ENCODE data around the gene ZNF600.
"Not testable (repeated sequence)": the region's sequence is repeated elsewhere in the genome, so short reads cannot be mapped to it uniquely, and the experiment has no call there.

DNA sequence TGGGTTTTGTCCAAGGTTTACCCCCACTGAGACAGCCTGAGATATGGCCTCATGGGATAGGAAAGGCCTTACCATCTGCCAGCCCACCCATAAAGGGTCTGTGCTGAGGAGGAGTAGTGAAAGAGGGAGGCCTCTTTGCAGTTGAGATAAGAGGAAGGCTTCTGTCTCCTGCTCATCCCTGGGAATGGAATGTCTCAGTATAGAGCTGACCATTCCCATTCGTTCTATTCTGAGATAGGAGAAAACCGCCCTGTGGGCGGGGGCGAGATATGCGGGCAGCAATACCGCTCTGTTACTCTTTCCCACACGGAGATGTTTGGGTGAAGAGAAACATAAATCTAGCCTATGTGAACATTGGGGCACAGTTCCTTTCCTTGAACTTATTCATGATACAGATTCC lies 45.2 kb downstream of the ZNF600 start:
- not testable (repeated sequence) for TF ChIP-seq GATA2 (CRISPR knock-in tag; IDR thresholded peaks at IDR 0.05); TAF1 (IDR thresholded peaks at IDR 0.05; ENCODE audit: borderline replicate concordance, low read depth, low read length); FOSL2 (IDR thresholded peaks at IDR 0.05; ENCODE audit: borderline replicate concordance, low read depth); CHD2 (IDR thresholded peaks at IDR 0.05; ENCODE audit: low read length, partially characterized antibody); YY1 (IDR thresholded peaks at IDR 0.05; ENCODE audit: low read depth); RXRA (IDR thresholded peaks at IDR 0.05; ENCODE audit: borderline replicate concordance, low read depth)
- TF ChIP-seq, protein P1, sequence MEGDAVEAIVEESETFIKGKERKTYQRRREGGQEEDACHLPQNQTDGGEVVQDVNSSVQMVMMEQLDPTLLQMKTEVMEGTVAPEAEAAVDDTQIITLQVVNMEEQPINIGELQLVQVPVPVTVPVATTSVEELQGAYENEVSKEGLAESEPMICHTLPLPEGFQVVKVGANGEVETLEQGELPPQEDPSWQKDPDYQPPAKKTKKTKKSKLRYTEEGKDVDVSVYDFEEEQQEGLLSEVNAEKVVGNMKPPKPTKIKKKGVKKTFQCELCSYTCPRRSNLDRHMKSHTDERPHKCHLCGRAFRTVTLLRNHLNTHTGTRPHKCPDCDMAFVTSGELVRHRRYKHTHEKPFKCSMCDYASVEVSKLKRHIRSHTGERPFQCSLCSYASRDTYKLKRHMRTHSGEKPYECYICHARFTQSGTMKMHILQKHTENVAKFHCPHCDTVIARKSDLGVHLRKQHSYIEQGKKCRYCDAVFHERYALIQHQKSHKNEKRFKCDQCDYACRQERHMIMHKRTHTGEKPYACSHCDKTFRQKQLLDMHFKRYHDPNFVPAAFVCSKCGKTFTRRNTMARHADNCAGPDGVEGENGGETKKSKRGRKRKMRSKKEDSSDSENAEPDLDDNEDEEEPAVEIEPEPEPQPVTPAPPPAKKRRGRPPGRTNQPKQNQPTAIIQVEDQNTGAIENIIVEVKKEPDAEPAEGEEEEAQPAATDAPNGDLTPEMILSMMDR (IDR thresholded peaks at IDR 0.05), result not testable (repeated sequence)
- TF ChIP-seq, protein P2, sequence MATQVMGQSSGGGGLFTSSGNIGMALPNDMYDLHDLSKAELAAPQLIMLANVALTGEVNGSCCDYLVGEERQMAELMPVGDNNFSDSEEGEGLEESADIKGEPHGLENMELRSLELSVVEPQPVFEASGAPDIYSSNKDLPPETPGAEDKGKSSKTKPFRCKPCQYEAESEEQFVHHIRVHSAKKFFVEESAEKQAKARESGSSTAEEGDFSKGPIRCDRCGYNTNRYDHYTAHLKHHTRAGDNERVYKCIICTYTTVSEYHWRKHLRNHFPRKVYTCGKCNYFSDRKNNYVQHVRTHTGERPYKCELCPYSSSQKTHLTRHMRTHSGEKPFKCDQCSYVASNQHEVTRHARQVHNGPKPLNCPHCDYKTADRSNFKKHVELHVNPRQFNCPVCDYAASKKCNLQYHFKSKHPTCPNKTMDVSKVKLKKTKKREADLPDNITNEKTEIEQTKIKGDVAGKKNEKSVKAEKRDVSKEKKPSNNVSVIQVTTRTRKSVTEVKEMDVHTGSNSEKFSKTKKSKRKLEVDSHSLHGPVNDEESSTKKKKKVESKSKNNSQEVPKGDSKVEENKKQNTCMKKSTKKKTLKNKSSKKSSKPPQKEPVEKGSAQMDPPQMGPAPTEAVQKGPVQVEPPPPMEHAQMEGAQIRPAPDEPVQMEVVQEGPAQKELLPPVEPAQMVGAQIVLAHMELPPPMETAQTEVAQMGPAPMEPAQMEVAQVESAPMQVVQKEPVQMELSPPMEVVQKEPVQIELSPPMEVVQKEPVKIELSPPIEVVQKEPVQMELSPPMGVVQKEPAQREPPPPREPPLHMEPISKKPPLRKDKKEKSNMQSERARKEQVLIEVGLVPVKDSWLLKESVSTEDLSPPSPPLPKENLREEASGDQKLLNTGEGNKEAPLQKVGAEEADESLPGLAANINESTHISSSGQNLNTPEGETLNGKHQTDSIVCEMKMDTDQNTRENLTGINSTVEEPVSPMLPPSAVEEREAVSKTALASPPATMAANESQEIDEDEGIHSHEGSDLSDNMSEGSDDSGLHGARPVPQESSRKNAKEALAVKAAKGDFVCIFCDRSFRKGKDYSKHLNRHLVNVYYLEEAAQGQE (IDR thresholded peaks at IDR 0.05; ENCODE audit: low read depth, low read length), result not testable (repeated sequence)

Measured in SK-N-SH (cell line).